Liver (tissue), 9 donors: ENCODE measurements around the gene MYO5A. TPM values are rescaled to one million over a fixed set of nuclear protein-coding genes. Genes with fewer than 3 reads are reported as not detected.

Source experiments
- DNase-seq: peaks from one replicate; pipeline ENCODE4 v3.0.0-alpha.2; 2017; ENCODE audit warnings: low spot score
- H3K27ac ChIP-seq, 2 donors: one replicate each; pipeline ENCODE4 v1.7.0; 2013; ENCODE audit warnings: inconsistent platforms in 2 of 2, low read length in 2 of 2, control low read depth in 1 of 2, low read depth in 1 of 2, mild to moderate bottlenecking in 1 of 2
- H3K27me3 ChIP-seq, 4 donors: one replicate each; pipeline versions ENCODE4 v1.6.1 to v1.7.0; 2013; ENCODE audit warnings: low read length in 3 of 4, inconsistent platforms in 1 of 4, mild to moderate bottlenecking in 1 of 4, moderate library complexity in 1 of 4; ENCODE audit not compliant: control insufficient read depth in 4 of 4, insufficient read depth in 4 of 4
- H3K36me3 ChIP-seq, 4 donors: one replicate each; pipeline versions ENCODE4 v1.6.1 to v1.7.0; 2013; ENCODE audit warnings: low read length in 3 of 4, mild to moderate bottlenecking in 3 of 4, low read depth in 1 of 4, moderate library complexity in 1 of 4; ENCODE audit not compliant: control insufficient read depth in 4 of 4, insufficient read depth in 3 of 4
- H3K4me1 ChIP-seq, 4 donors: one replicate each; pipeline versions ENCODE4 v1.6.1 to v1.7.0; 2013; ENCODE audit warnings: low read length in 3 of 4, mild to moderate bottlenecking in 3 of 4, moderate library complexity in 1 of 4; ENCODE audit not compliant: control insufficient read depth in 4 of 4, insufficient read depth in 4 of 4
- H3K4me3 ChIP-seq, 3 donors: one replicate each; pipeline versions ENCODE4 v1.6.1 to v1.7.0; 2013; ENCODE audit warnings: low read length in 3 of 3, control low read depth in 1 of 3, low read depth in 1 of 3, mild to moderate bottlenecking in 1 of 3
- H3K9ac ChIP-seq, 2 donors: one replicate each; pipeline ENCODE4 v1.7.0; 2013; ENCODE audit warnings: low read length in 2 of 2, mild to moderate bottlenecking in 2 of 2, moderate library complexity in 2 of 2, control low read depth in 1 of 2, low read depth in 1 of 2
- H3K9me3 ChIP-seq, 4 donors: one replicate each; pipeline versions ENCODE4 v1.6.1 to v1.7.0; 2013; ENCODE audit warnings: low read length in 3 of 4; ENCODE audit not compliant: control insufficient read depth in 4 of 4
- ATF3 ChIP-seq: IDR thresholded peaks from 2 replicates; pipeline ENCODE4 v1.6.1; 2016; ENCODE audit warnings: antibody characterized with exemption
- EGR1 ChIP-seq, 2 donors: IDR thresholded peaks; 2 replicates each; pipeline ENCODE4 v1.6.1; 2016 to 2018; ENCODE audit warnings: antibody characterized with exemption in 2 of 2, low read depth in 2 of 2
- FOXA1 ChIP-seq: IDR thresholded peaks from 2 replicates; pipeline ENCODE4 v1.6.1; 2016; ENCODE audit warnings: antibody characterized with exemption
- FOXA2 ChIP-seq: IDR thresholded peaks from 2 replicates; pipeline ENCODE4 v1.6.1; 2016; ENCODE audit warnings: antibody characterized with exemption
- GABPA ChIP-seq, 2 donors: IDR thresholded peaks in 1 of 2; conservative IDR thresholded peaks in 1 of 2; 2 replicates each; pipeline ENCODE4 v1.6.1; 2016; ENCODE audit warnings: antibody characterized with exemption in 2 of 2, mild to moderate bottlenecking in 1 of 2, moderate library complexity in 1 of 2
- HNF4A ChIP-seq, 2 donors: conservative IDR thresholded peaks; 2 replicates each; pipeline ENCODE4 v1.6.1; 2016; ENCODE audit warnings: antibody characterized with exemption in 2 of 2, mild to moderate bottlenecking in 2 of 2
- HNF4G ChIP-seq: IDR thresholded peaks from 2 replicates; pipeline ENCODE4 v1.6.1; 2016; ENCODE audit warnings: antibody characterized with exemption
- NR2F2 ChIP-seq: IDR thresholded peaks from 2 replicates; pipeline ENCODE4 v1.6.1; 2016; ENCODE audit warnings: antibody characterized with exemption
- RAD21 ChIP-seq, 2 donors: IDR thresholded peaks; 2 replicates each; pipeline ENCODE4 v1.6.1; 2016; ENCODE audit warnings: antibody characterized with exemption in 2 of 2, mild to moderate bottlenecking in 2 of 2
- RXRA ChIP-seq, 2 donors: IDR thresholded peaks; 2 replicates each; pipeline ENCODE4 v1.6.1; 2017 to 2018; ENCODE audit warnings: antibody characterized with exemption in 2 of 2, mild to moderate bottlenecking in 1 of 2
- WGBS: extraction: QIAGEN DNeasy Blood & Tissue Kit; methylation state at CpG from one replicate; pipeline ENCODE4 v1.1.7; 2013; 5-methylcytosine and 5-hydroxymethylcytosine counted together
- polyA plus RNA-seq, 2 donors: library from polyadenylated mRNA; stranded (reverse) in 1 of 2; unstranded in 1 of 2; fragments of 200-250 nt in 1 of 2; fragments of >200 nt in 1 of 2; fragmentation: Nextera tagmentation in 1 of 2; extraction: Ambion mirVana in 1 of 2; gene quantifications; one replicate each; pipeline versions ENCODE4 v1.2.1 to v1.2.3, GENCODE V29; 2013 to 2015
- total RNA-seq, 2 donors: library from RNA; depleted of rRNA; stranded (reverse); fragments of >200 nt; gene quantifications; one replicate each; pipeline ENCODE4 v1.2.3, GENCODE V29; 2014
- TF ChIP-seq, protein P1 (sequence below): IDR thresholded peaks from 2 replicates; pipeline ENCODE4 v1.6.1; 2016; ENCODE audit warnings: antibody characterized with exemption
- TF ChIP-seq, protein P2 (sequence below): IDR thresholded peaks from 2 replicates; pipeline ENCODE4 v1.6.1; 2016; ENCODE audit warnings: antibody characterized with exemption
- TF ChIP-seq, protein P3 (sequence below): fragments of 150-350 bp; IDR thresholded peaks from 2 replicates; pipeline ENCODE4 v1.5.1; 2017; ENCODE audit warnings: improper control_type of control experiment, low read depth, low read length; ENCODE audit not compliant: missing input control
- TF ChIP-seq, protein P4 (sequence below): IDR thresholded peaks from 2 replicates; pipeline ENCODE4 v1.6.1; 2016; ENCODE audit warnings: antibody characterized with exemption, mild to moderate bottlenecking
- donor health status: healthy.
- donor health status: healthy.
- donor health status: healthy.
- donor health status: healthy.
- donor health status: healthy.

MYO5A gene
- total and polyA plus RNA-seq, 4 donors, result 1.0 to 7.1 (median 3.0) TPM

DNA sequence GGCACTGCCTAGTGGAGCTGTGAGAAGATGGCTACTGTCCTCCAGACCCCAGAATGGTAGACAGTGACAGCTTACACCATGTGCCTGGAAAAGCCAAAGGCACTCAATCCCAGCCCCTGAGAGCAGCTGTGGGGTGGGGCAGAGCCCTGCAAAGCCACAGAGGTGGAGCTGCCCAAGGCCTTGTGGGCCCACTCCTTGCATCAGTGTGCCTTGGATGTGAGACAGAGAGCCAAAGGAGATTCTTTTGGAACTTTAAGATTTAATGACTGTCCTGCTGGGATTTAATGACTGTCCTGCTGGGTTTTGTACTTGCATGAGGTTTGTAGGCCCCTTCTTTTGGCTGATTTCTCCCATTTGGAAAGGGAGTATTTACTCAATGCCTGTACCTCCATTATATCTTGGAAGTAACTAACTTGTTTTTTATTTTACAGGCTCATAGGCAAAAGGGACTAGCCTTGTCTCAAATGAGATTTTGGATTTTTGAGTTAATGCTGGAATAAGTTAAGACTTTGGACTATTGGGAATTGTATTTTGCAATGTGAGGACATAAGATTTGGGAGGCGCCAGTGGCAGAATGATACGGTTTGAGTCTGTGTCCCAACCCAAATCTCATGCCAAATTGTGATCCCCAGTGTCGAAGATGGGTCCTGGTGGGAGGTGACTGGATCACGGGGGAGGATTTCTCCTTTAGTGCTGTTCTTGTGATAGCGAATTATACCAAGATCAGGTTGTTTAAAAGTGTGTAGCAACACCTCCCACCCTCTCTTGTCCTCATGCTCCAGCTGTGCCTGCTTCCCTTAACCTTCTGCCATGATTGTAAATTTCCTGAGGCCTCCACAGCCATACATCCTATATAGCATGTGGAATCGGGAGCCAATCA lies 80.4 kb downstream of the MYO5A start:
- no peak for TF ChIP-seq HNF4G
- no peak for TF ChIP-seq NR2F2
- TF ChIP-seq, protein P1, sequence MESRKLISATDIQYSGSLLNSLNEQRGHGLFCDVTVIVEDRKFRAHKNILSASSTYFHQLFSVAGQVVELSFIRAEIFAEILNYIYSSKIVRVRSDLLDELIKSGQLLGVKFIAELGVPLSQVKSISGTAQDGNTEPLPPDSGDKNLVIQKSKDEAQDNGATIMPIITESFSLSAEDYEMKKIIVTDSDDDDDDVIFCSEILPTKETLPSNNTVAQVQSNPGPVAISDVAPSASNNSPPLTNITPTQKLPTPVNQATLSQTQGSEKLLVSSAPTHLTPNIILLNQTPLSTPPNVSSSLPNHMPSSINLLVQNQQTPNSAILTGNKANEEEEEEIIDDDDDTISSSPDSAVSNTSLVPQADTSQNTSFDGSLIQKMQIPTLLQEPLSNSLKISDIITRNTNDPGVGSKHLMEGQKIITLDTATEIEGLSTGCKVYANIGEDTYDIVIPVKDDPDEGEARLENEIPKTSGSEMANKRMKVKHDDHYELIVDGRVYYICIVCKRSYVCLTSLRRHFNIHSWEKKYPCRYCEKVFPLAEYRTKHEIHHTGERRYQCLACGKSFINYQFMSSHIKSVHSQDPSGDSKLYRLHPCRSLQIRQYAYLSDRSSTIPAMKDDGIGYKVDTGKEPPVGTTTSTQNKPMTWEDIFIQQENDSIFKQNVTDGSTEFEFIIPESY, result no peak
- TF ChIP-seq HNF4A (conservative IDR thresholded peaks at IDR 0.05), result peak in 1 of 2 donors; percentile 4
- no peak for TF ChIP-seq RXRA (IDR thresholded peaks at IDR 0.05)
- TF ChIP-seq GABPA (IDR thresholded peaks at IDR 0.05 in 1 of 2, conservative IDR thresholded peaks at IDR 0.05 in 1 of 2), result no peak
- no peak for TF ChIP-seq ATF3
- TF ChIP-seq, protein P2, sequence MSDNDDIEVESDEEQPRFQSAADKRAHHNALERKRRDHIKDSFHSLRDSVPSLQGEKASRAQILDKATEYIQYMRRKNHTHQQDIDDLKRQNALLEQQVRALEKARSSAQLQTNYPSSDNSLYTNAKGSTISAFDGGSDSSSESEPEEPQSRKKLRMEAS, result no peak
- no peaks in the 10 kb centered on the region for H3K36me3 ChIP-seq
- H3K9ac ChIP-seq, result no peak overlapping the region
- H3K9me3 ChIP-seq, result no peaks in the 10 kb centered on the region
- WGBS, result 74% methylated on average over 6 of the region's 6 CpGs
- no peaks in the 10 kb centered on the region for H3K27me3 ChIP-seq
- DNase-seq, result no peak
- H3K27ac ChIP-seq, result no peak overlapping the region
- H3K4me1 ChIP-seq, result peaks cover 0 to 1% (median 0%) of the 10 kb centered on the region in 4 donors
- no peak overlapping the region for H3K4me3 ChIP-seq

DNA sequence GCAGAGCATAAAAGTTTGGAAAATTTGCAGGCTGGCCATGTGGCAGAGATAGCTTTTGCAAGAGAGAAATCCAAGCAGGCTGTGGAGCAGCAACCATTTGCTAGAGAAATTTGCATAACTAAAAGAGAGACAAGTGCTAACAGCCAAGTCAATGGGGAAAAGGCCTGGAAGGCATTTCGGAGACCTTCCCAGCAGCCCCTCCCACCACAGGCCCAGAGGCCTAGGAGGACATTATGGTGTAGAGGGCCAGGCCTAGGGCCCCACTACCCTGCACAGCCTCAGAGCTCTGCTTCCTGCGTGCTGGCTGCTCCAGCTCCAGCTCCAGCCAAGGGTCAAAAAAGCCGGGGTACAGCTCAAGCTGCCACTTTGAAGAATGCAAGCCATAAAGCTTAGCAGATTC lies 82.7 kb downstream of the MYO5A start:
- no peak for DNase-seq
- no peaks in the 10 kb centered on the region for H3K27me3 ChIP-seq
- no peaks in the 10 kb centered on the region for H3K9me3 ChIP-seq
- H3K27ac ChIP-seq, result no peak overlapping the region
- H3K4me1 ChIP-seq, result peaks cover 0 to 1% (median 0%) of the 10 kb centered on the region in 4 donors
- H3K4me3 ChIP-seq, result no peak overlapping the region
- H3K9ac ChIP-seq, result no peak overlapping the region
- no peaks in the 10 kb centered on the region for H3K36me3 ChIP-seq
- WGBS, result 96% methylated on average over 3 of the region's 3 CpGs
- no peak for TF ChIP-seq NR2F2
- no peak for TF ChIP-seq HNF4G
- no peak for TF ChIP-seq RXRA (IDR thresholded peaks at IDR 0.05)
- TF ChIP-seq, protein P3, sequence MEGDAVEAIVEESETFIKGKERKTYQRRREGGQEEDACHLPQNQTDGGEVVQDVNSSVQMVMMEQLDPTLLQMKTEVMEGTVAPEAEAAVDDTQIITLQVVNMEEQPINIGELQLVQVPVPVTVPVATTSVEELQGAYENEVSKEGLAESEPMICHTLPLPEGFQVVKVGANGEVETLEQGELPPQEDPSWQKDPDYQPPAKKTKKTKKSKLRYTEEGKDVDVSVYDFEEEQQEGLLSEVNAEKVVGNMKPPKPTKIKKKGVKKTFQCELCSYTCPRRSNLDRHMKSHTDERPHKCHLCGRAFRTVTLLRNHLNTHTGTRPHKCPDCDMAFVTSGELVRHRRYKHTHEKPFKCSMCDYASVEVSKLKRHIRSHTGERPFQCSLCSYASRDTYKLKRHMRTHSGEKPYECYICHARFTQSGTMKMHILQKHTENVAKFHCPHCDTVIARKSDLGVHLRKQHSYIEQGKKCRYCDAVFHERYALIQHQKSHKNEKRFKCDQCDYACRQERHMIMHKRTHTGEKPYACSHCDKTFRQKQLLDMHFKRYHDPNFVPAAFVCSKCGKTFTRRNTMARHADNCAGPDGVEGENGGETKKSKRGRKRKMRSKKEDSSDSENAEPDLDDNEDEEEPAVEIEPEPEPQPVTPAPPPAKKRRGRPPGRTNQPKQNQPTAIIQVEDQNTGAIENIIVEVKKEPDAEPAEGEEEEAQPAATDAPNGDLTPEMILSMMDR, result no peak
- TF ChIP-seq, protein P1, result no peak
- TF ChIP-seq, protein P2, result no peak
- TF ChIP-seq, protein P4, sequence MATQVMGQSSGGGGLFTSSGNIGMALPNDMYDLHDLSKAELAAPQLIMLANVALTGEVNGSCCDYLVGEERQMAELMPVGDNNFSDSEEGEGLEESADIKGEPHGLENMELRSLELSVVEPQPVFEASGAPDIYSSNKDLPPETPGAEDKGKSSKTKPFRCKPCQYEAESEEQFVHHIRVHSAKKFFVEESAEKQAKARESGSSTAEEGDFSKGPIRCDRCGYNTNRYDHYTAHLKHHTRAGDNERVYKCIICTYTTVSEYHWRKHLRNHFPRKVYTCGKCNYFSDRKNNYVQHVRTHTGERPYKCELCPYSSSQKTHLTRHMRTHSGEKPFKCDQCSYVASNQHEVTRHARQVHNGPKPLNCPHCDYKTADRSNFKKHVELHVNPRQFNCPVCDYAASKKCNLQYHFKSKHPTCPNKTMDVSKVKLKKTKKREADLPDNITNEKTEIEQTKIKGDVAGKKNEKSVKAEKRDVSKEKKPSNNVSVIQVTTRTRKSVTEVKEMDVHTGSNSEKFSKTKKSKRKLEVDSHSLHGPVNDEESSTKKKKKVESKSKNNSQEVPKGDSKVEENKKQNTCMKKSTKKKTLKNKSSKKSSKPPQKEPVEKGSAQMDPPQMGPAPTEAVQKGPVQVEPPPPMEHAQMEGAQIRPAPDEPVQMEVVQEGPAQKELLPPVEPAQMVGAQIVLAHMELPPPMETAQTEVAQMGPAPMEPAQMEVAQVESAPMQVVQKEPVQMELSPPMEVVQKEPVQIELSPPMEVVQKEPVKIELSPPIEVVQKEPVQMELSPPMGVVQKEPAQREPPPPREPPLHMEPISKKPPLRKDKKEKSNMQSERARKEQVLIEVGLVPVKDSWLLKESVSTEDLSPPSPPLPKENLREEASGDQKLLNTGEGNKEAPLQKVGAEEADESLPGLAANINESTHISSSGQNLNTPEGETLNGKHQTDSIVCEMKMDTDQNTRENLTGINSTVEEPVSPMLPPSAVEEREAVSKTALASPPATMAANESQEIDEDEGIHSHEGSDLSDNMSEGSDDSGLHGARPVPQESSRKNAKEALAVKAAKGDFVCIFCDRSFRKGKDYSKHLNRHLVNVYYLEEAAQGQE, result no peak
- TF ChIP-seq EGR1 (IDR thresholded peaks at IDR 0.05; ENCODE audit: low read depth in 2 of 2), result no peak
- TF ChIP-seq FOXA1, result no peak
- no peak for TF ChIP-seq ATF3
- TF ChIP-seq GABPA (IDR thresholded peaks at IDR 0.05 in 1 of 2, conservative IDR thresholded peaks at IDR 0.05 in 1 of 2), result no peak
- TF ChIP-seq RAD21 (IDR thresholded peaks at IDR 0.05), result no peak
- TF ChIP-seq FOXA2, result no peak
